ENCODE results near the gene RAP2A. TPM values are rescaled to one million over a fixed set of nuclear protein-coding genes. Genes with fewer than 3 reads are reported as not detected.

Gene RAP2A
- total RNA-seq, 1 experiment from 2014 or later = 15.2 TPM

DNA sequence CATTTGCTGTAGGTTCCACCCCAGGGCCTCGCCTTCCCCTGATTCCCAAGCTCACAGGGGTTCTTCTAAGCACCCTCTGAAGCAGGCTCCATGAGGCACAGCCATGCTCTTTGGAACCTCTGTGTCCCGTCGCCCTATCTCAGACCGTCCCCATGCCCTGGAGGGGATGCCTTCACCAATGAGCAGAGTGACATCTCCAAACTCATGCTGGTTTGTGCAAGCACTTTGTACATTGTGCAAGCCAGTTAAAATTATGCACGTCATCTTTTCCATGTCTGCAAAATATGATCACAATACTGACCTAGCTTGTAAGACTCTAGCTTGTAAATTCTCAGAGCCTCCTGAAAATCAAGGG, 46.5 kb upstream of the RAP2A start:
- no TSS peak for BruUV-seq (replicated peaks)
- Histone ChIP-seq H3F3A (ENCODE audit: low read length, unreplicated experiment) (no peaks in the 10 kb centered on the region), H3K27me3 (ENCODE audit: low read length) (no peaks in the 10 kb centered on the region), H2AFZ (ENCODE audit: low read length) (no peak overlapping the region), H3K36me3 (ENCODE audit: low read depth, low read length) (no peaks in the 10 kb centered on the region), H3K4me3 (ENCODE audit: low read length) (no peak overlapping the region), H3K27ac (ENCODE audit: low read length) (no peak overlapping the region), H3K9ac (ENCODE audit: low read length) (no peak overlapping the region), H3K9me2 (replicated peaks; ENCODE audit: low read length) (no peaks in the 10 kb centered on the region), H3K79me2 (ENCODE audit: low read length) (no peaks in the 10 kb centered on the region), H3K4me1 (ENCODE audit: insufficient read depth, low read length) (no peaks in the 10 kb centered on the region), H3K4me2 (ENCODE audit: low read length) (no peak overlapping the region), H3K9me3 (ENCODE audit: low read length) (no peaks in the 10 kb centered on the region), H4K20me1 (ENCODE audit: low read length) (no peaks in the 10 kb centered on the region)
- DNase-seq (no peak), ATAC-seq (no peak)
- ChIA-PET POLR2A (ENCODE audit: unreplicated experiment) (no interaction called here), CTCF (no interaction called here)
- intact Hi-C loops (cut with micrococcal nuclease) = no loop called here
- TF ChIP-seq EZH2 (IDR thresholded peaks at IDR 0.05; ENCODE audit: low read length, unreplicated experiment) = no peak
- no peak for TF ChIP-seq EZH2phosphoT487 (IDR thresholded peaks at IDR 0.05; ENCODE audit: borderline replicate concordance, low read length)
- TF ChIP-seq, protein P1, sequence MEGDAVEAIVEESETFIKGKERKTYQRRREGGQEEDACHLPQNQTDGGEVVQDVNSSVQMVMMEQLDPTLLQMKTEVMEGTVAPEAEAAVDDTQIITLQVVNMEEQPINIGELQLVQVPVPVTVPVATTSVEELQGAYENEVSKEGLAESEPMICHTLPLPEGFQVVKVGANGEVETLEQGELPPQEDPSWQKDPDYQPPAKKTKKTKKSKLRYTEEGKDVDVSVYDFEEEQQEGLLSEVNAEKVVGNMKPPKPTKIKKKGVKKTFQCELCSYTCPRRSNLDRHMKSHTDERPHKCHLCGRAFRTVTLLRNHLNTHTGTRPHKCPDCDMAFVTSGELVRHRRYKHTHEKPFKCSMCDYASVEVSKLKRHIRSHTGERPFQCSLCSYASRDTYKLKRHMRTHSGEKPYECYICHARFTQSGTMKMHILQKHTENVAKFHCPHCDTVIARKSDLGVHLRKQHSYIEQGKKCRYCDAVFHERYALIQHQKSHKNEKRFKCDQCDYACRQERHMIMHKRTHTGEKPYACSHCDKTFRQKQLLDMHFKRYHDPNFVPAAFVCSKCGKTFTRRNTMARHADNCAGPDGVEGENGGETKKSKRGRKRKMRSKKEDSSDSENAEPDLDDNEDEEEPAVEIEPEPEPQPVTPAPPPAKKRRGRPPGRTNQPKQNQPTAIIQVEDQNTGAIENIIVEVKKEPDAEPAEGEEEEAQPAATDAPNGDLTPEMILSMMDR (conservative IDR thresholded peaks at IDR 0.05; ENCODE audit: low read depth, low read length) = no peak

DNA sequence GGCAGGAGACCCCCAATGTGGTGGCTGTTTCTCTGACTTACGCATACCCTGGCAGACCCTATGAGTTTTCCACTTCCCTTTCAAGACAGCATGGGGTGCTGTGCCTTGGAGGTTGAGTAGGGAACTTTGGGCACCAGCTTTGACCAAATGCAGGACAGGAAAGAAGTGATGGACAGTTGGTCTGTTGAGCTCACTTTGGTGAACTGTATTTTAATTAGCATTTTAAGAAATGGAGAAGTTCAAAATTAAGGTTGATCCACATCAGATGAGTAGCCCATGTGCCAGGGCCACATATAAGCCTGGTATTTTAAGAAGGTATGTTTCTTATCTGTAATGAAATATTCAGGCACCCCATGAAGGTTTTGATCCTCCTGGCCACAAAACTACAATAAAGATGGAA, 46.1 kb upstream of the RAP2A start:
- Histone ChIP-seq H3F3A (ENCODE audit: low read length, unreplicated experiment) (no peaks in the 10 kb centered on the region), H3K4me2 (ENCODE audit: low read length) (no peak overlapping the region), H3K9me3 (ENCODE audit: low read length) (no peaks in the 10 kb centered on the region), H3K27me3 (ENCODE audit: low read length) (no peaks in the 10 kb centered on the region), H3K9ac (ENCODE audit: low read length) (no peak overlapping the region), H3K79me2 (ENCODE audit: low read length) (no peaks in the 10 kb centered on the region), H4K20me1 (ENCODE audit: low read length) (no peaks in the 10 kb centered on the region), H3K36me3 (ENCODE audit: low read depth, low read length) (no peaks in the 10 kb centered on the region), H3K27ac (ENCODE audit: low read length) (no peak overlapping the region), H3K9me2 (replicated peaks; ENCODE audit: low read length) (no peaks in the 10 kb centered on the region), H2AFZ (ENCODE audit: low read length) (no peak overlapping the region), H3K4me1 (ENCODE audit: insufficient read depth, low read length) (no peaks in the 10 kb centered on the region), H3K4me3 (ENCODE audit: low read length) (no peak overlapping the region)
- BruUV-seq (replicated peaks) = no TSS peak
- intact Hi-C loops (cut with micrococcal nuclease) = no loop called here
- ATAC-seq (no peak), DNase-seq (no peak)
- ChIA-PET POLR2A (ENCODE audit: unreplicated experiment) (no interaction called here), CTCF (no interaction called here)
- TF ChIP-seq, protein P1 (conservative IDR thresholded peaks at IDR 0.05; ENCODE audit: low read depth, low read length) = no peak
- TF ChIP-seq EZH2phosphoT487 (IDR thresholded peaks at IDR 0.05; ENCODE audit: borderline replicate concordance, low read length) = no peak
- no peak for TF ChIP-seq EZH2 (IDR thresholded peaks at IDR 0.05; ENCODE audit: low read length, unreplicated experiment)

- no peaks in the 10 kb centered on the region for H3K79me2 ChIP-seq (ENCODE audit: low read length)
- H3K4me2 ChIP-seq (ENCODE audit: low read length) = no peak overlapping the region
- no peak overlapping the region for H2AFZ ChIP-seq (ENCODE audit: low read length)
- DNase-seq = no peak
- no peak for TF ChIP-seq EZH2 (IDR thresholded peaks at IDR 0.05; ENCODE audit: low read length, unreplicated experiment)
- TF ChIP-seq EZH2phosphoT487 (IDR thresholded peaks at IDR 0.05; ENCODE audit: borderline replicate concordance, low read length) = no peak
- TF ChIP-seq, protein P1 (conservative IDR thresholded peaks at IDR 0.05; ENCODE audit: low read depth, low read length) = no peak
- no peak overlapping the region for H3K4me3 ChIP-seq (ENCODE audit: low read length)
- intact Hi-C loops (cut with micrococcal nuclease) = no loop called here
- H3K9me3 ChIP-seq (ENCODE audit: low read length) = no peaks in the 10 kb centered on the region
- ChIA-PET CTCF (no interaction called here), POLR2A (ENCODE audit: unreplicated experiment) (no interaction called here)
- no peak; the same call in 1 of the 2 replicates for ATAC-seq
- H3F3A ChIP-seq (ENCODE audit: low read length, unreplicated experiment) = no peaks in the 10 kb centered on the region
- no peaks in the 10 kb centered on the region for H3K9me2 ChIP-seq (replicated peaks; ENCODE audit: low read length)
- no peak overlapping the region for H3K27ac ChIP-seq (ENCODE audit: low read length)
- no peaks in the 10 kb centered on the region for H3K27me3 ChIP-seq (ENCODE audit: low read length)
- no peak overlapping the region for H3K9ac ChIP-seq (ENCODE audit: low read length)
- no peaks in the 10 kb centered on the region for H3K4me1 ChIP-seq (ENCODE audit: insufficient read depth, low read length)
- no TSS peak for BruUV-seq (replicated peaks)
- H4K20me1 ChIP-seq (ENCODE audit: low read length) = no peaks in the 10 kb centered on the region
- H3K36me3 ChIP-seq (ENCODE audit: low read depth, low read length) = no peaks in the 10 kb centered on the region
Observed at GRCh38 chr13:97388373-97388772, 45.6 kb upstream of the RAP2A start.
